Small intestine (tissue), 7 donors: Measurements from ENCODE around the gene NWD2. TPM values are rescaled to one million over a fixed set of nuclear protein-coding genes. Genes with fewer than 3 reads are reported as not detected.
"Not testable (repeated sequence)": the region's sequence is repeated elsewhere in the genome, so short reads cannot be mapped to it uniquely, and the experiment has no call there.

Experiments used
- DNase-seq, 2 donors: peaks; one replicate each; pipeline versions ENCODE4 v3.0.0 to v3.0.0-alpha.2; 2013
- FAIRE-seq: peaks from 2 replicates; lab custom pipeline; 2012; peaks lifted over from hg19 to GRCh38; lab: Jason Lieb, UNC
- H3K27ac ChIP-seq, 3 donors: one replicate each; pipeline ENCODE4 v1.5.1; 2013; ENCODE audit warnings: low read length in 2 of 3, mild to moderate bottlenecking in 2 of 3, control low read depth in 1 of 3, inconsistent platforms in 1 of 3, low read depth in 1 of 3, moderate library complexity in 1 of 3
- H3K27me3 ChIP-seq, 3 donors: one replicate each; pipeline ENCODE4 v1.6.1; 2013; ENCODE audit warnings: low read length in 3 of 3, inconsistent platforms in 1 of 3; ENCODE audit not compliant: control insufficient read depth in 3 of 3, insufficient read depth in 3 of 3
- H3K36me3 ChIP-seq, 3 donors: one replicate each; pipeline ENCODE4 v1.6.1; 2013; ENCODE audit warnings: low read length in 3 of 3, inconsistent platforms in 1 of 3, low read depth in 1 of 3, mild to moderate bottlenecking in 1 of 3, moderate library complexity in 1 of 3; ENCODE audit not compliant: control insufficient read depth in 3 of 3, insufficient read depth in 2 of 3
- H3K4me1 ChIP-seq, 3 donors: one replicate each; pipeline ENCODE4 v1.6.1; 2013; ENCODE audit warnings: low read length in 2 of 3, inconsistent platforms in 1 of 3, low read depth in 1 of 3, mild to moderate bottlenecking in 1 of 3, moderate library complexity in 1 of 3; ENCODE audit not compliant: control insufficient read depth in 3 of 3, insufficient read depth in 2 of 3
- H3K4me3 ChIP-seq, 3 donors: one replicate each; pipeline ENCODE4 v1.5.1; 2013; ENCODE audit warnings: low read length in 3 of 3, control low read depth in 1 of 3, inconsistent platforms in 1 of 3, low read depth in 1 of 3, mild to moderate bottlenecking in 1 of 3, moderate library complexity in 1 of 3
- H3K9me3 ChIP-seq, 2 donors: one replicate each; pipeline ENCODE4 v1.6.1; 2013; ENCODE audit warnings: low read depth in 1 of 2, low read length in 1 of 2; ENCODE audit not compliant: control insufficient read depth in 2 of 2, insufficient read depth in 1 of 2
- WGBS, 3 donors: extraction: QIAGEN DNeasy Blood & Tissue Kit; methylation state at CpG; one replicate each; pipeline ENCODE4 v1.1.7; 2013; 5-methylcytosine and 5-hydroxymethylcytosine counted together
- polyA plus RNA-seq, 4 donors: library from polyadenylated mRNA; stranded (reverse) in 3 of 4; unstranded in 1 of 4; fragments of 200-250 nt in 3 of 4; fragments of 120-200 nt in 1 of 4; gene quantifications; one replicate each; pipeline versions ENCODE4 v1.2.1 to v1.2.3, GENCODE V29; 2013
- donor health status: healthy with polysubstance abuse.
- donor health status: control.
- donor health status: control.
- donor health status: Bipolar disorder and iron deficiency.
- donor health status: healthy.

NWD2 gene
- polyA plus RNA-seq, 4 donors = under 0.01 to 0.15 (median 0.01) TPM; not detected in 1

GRCh38 chr4:37481547-37482122 lies 237.1 kb downstream of the NWD2 start:
- Histone ChIP-seq H3K27me3 (no peaks in the 10 kb centered on the region), H3K27ac (peak overlapping the region; percentile 21 to 78 (median 66)), H3K4me1 (peaks cover 0 to 64% (median 11%) of the 10 kb centered on the region in 3 donors), H3K36me3 (peaks cover 0 to 2% (median 0%) of the 10 kb centered on the region in 3 donors), H3K9me3 (peaks cover 0 to 4% of the 10 kb centered on the region in 2 donors), H3K4me3 (no peak overlapping the region)
- no peak for FAIRE-seq
- peak in 1 of 2 donors; percentile 39 for DNase-seq
- WGBS, 3 donors = 44 to 58% (median 55%) methylated on average over 5 of the region's 5 CpGs

- Histone ChIP-seq H3K4me3 (no peak overlapping the region), H3K9me3 (peaks cover 0 to 4% of the 10 kb centered on the region in 2 donors), H3K36me3 (peaks cover 0 to 2% (median 0%) of the 10 kb centered on the region in 3 donors), H3K27me3 (no peaks in the 10 kb centered on the region), H3K27ac (peak overlapping the region; percentile 21 to 78 (median 66)), H3K4me1 (peaks cover 0 to 64% (median 11%) of the 10 kb centered on the region in 3 donors)
- FAIRE-seq = no peak
- 3 to 63% (median 33%) methylated on average over 1 of the region's 1 CpG for WGBS, 3 donors
- peak; percentile 71 to 83 for DNase-seq
Observed at GRCh38 chr4:37482236-37482913, 237.8 kb downstream of the NWD2 start.

GRCh38 chr4:37483610-37484009 lies 239.1 kb downstream of the NWD2 start:
- Histone ChIP-seq H3K27ac (peak overlapping the region in 2 of 3 donors; percentile 6 to 78), H3K4me3 (no peak overlapping the region), H3K4me1 (peaks cover 0 to 63% (median 11%) of the 10 kb centered on the region in 3 donors), H3K27me3 (no peaks in the 10 kb centered on the region), H3K36me3 (peaks cover 0 to 2% (median 0%) of the 10 kb centered on the region in 3 donors), H3K9me3 (peaks cover 0 to 4% of the 10 kb centered on the region in 2 donors)
- DNase-seq = peak in 1 of 2 donors; percentile 29
- WGBS, 3 donors = 32 to 91% (median 55%) methylated on average over 1 of the region's 1 CpG
- no peak for FAIRE-seq

- no peak for DNase-seq
- no peak overlapping the region for H3K4me3 ChIP-seq
- no peak for FAIRE-seq
- peak overlapping the region in 1 of 3 donors; percentile 68 for H3K27ac ChIP-seq
- H3K4me1 ChIP-seq = peaks cover 0 to 69% (median 11%) of the 10 kb centered on the region in 3 donors
- no peaks in the 10 kb centered on the region for H3K27me3 ChIP-seq
- H3K9me3 ChIP-seq = peaks cover 0 to 4% of the 10 kb centered on the region in 2 donors
- WGBS, 3 donors = 15 to 50% (median 25%) methylated on average over 3 of the region's 3 CpGs
- H3K36me3 ChIP-seq = peaks cover 0 to 2% (median 0%) of the 10 kb centered on the region in 3 donors
Observed at GRCh38 chr4:37486166-37486565, 241.6 kb downstream of the NWD2 start.

- Histone ChIP-seq H3K27me3 (no peaks in the 10 kb centered on the region), H3K36me3 (peaks cover 0 to 7% (median 0%) of the 10 kb centered on the region in 3 donors), H3K9me3 (peaks cover 0 to 4% of the 10 kb centered on the region in 2 donors), H3K4me3 (no peak overlapping the region), H3K4me1 (peaks cover 0 to 56% (median 11%) of the 10 kb centered on the region in 3 donors), H3K27ac (no peak overlapping the region)
- DNase-seq = no peak
- no peak for FAIRE-seq
Observed at GRCh38 chr4:37487668-37488067, 243.1 kb downstream of the NWD2 start.

- H3K27me3 ChIP-seq = no peaks in the 10 kb centered on the region
- H3K4me3 ChIP-seq = no peak overlapping the region
- no peak for FAIRE-seq
- WGBS, 3 donors = 28 to 61% (median 31%) methylated on average over 1 of the region's 1 CpG
- H3K9me3 ChIP-seq = no peaks in the 10 kb centered on the region
- H3K36me3 ChIP-seq = peaks cover 0 to 9% (median 0%) of the 10 kb centered on the region in 3 donors
- H3K27ac ChIP-seq = peak overlapping the region in 1 of 3 donors; percentile 85
- H3K4me1 ChIP-seq = peaks cover 0 to 36% (median 8%) of the 10 kb centered on the region in 3 donors
- DNase-seq = no peak
Observed at GRCh38 chr4:37489697-37490096, 245.2 kb downstream of the NWD2 start.

GRCh38 chr4:37490391-37491347 lies 246.1 kb downstream of the NWD2 start:
- H3K36me3 ChIP-seq = peaks cover 0 to 9% (median 0%) of the 10 kb centered on the region in 3 donors
- H3K4me1 ChIP-seq = peaks cover 0 to 27% (median 4%) of the 10 kb centered on the region in 3 donors
- FAIRE-seq = no peak
- H3K9me3 ChIP-seq = peaks cover 0 to 3% of the 10 kb centered on the region in 2 donors
- peak overlapping the region; percentile 20 to 85 (median 31) for H3K27ac ChIP-seq
- peak overlapping the region in 1 of 3 donors; percentile 3 for H3K4me3 ChIP-seq
- H3K27me3 ChIP-seq = no peaks in the 10 kb centered on the region
- WGBS, 3 donors = 33 to 65% (median 43%) methylated on average over 9 of the region's 9 CpGs
- peak; percentile 88 for DNase-seq

GRCh38 chr4:37495353-37495752 lies 250.8 kb downstream of the NWD2 start:
- not testable (repeated sequence) for H3K27me3 ChIP-seq, H3K9me3 ChIP-seq, FAIRE-seq, H3K4me1 ChIP-seq, H3K4me3 ChIP-seq, H3K27ac ChIP-seq, DNase-seq, H3K36me3 ChIP-seq
- WGBS, 3 donors = 97 to 98% (median 98%) methylated on average over 4 of the region's 4 CpGs
